Neural progenitor cell (in vitro differentiated cells): Measurements from ENCODE around the gene HCN1. TPM values are rescaled to one million over a fixed set of nuclear protein-coding genes. Genes with fewer than 3 reads are reported as not detected.

Source experiments
- DNase-seq: peaks from one replicate; pipeline ENCODE4 v3.0.0-alpha.2; 2016; ENCODE audit warnings: low spot score
- H2AFZ ChIP-seq: fragments of 200-600 bp; sonication (generic); replicated peaks from 2 replicates; pipeline ENCODE4 v1.6.1; 2016; ENCODE audit warnings: antibody characterized with exemption
- H3F3A ChIP-seq: fragments of 200-600 bp; sonication (generic); 2 replicates; pipeline ENCODE4 v1.6.1; 2016; ENCODE audit warnings: antibody characterized with exemption, low read depth
- H3K27ac ChIP-seq: fragments of 200-600 bp; sonication (generic); 2 replicates; pipeline ENCODE4 v1.5.1; 2016; ENCODE audit warnings: mild to moderate bottlenecking
- H3K27me3 ChIP-seq: fragments of 200-600 bp; sonication (generic); 2 replicates; pipeline ENCODE4 v1.6.1; 2016; ENCODE audit warnings: mild to moderate bottlenecking, moderate library complexity
- H3K36me3 ChIP-seq: fragments of 200-600 bp; sonication (generic); 2 replicates; pipeline ENCODE4 v1.5.1; 2016
- H3K4me1 ChIP-seq: fragments of 200-600 bp; sonication (generic); 2 replicates; pipeline ENCODE4 v1.6.1; 2016; ENCODE audit warnings: mixed run types
- H3K4me2 ChIP-seq: fragments of 200-600 bp; sonication (generic); 2 replicates; pipeline ENCODE4 v1.6.1; 2016
- H3K4me3 ChIP-seq: fragments of 200-600 bp; sonication (generic); 2 replicates; pipeline ENCODE4 v1.5.1; 2016
- H3K79me2 ChIP-seq: fragments of 200-600 bp; sonication (generic); 2 replicates; pipeline ENCODE4 v1.6.1; 2016; ENCODE audit warnings: low read depth
- H3K9ac ChIP-seq: fragments of 200-600 bp; sonication (generic); 2 replicates; pipeline ENCODE4 v1.6.1; 2016
- H3K9me3 ChIP-seq: fragments of 200-600 bp; sonication (generic); 2 replicates; pipeline ENCODE4 v1.5.1; 2016; ENCODE audit warnings: low read depth
- H4K20me1 ChIP-seq: fragments of 200-600 bp; sonication (generic); 2 replicates; pipeline ENCODE4 v1.6.1; 2016; ENCODE audit warnings: low read depth
- H3K27ac Mint-ChIP-seq: 3 replicates; pipeline ENCODE4 v1.8.0; 2021; ENCODE audit warnings: mixed read lengths
- H3K27me3 Mint-ChIP-seq: 2 replicates; pipeline ENCODE4 v1.8.0; 2022; ENCODE audit warnings: low read depth, mild to moderate bottlenecking, inconsistent platforms, moderate library complexity, mixed read lengths; ENCODE audit not compliant: insufficient read depth
- H3K36me3 Mint-ChIP-seq: 3 replicates; pipeline ENCODE4 v1.8.0; 2021; ENCODE audit warnings: mixed read lengths
- H3K4me1 Mint-ChIP-seq: 3 replicates; pipeline ENCODE4 v1.8.0; 2021; ENCODE audit warnings: mixed read lengths
- H3K4me3 Mint-ChIP-seq: 3 replicates; pipeline ENCODE4 v1.8.0; 2021; ENCODE audit warnings: mild to moderate bottlenecking, moderate library complexity, mixed read lengths
- H3K9me3 Mint-ChIP-seq: 3 replicates; pipeline ENCODE4 v1.8.0; 2020; ENCODE audit warnings: mixed read lengths
- EZH2 ChIP-seq: fragments of 200-600 bp; sonication (generic); IDR thresholded peaks from 2 replicates; pipeline ENCODE4 v1.6.1; 2017; ENCODE audit warnings: antibody characterized with exemption, mild to moderate bottlenecking, moderate library complexity
- EZH2phosphoT487 ChIP-seq: fragments of 200-600 bp; sonication (generic); IDR thresholded peaks from 2 replicates; pipeline ENCODE4 v1.6.1; 2017; ENCODE audit warnings: antibody characterized with exemption
- total RNA-seq: library from RNA; depleted of rRNA; stranded (reverse); fragments of >200 nt; gene quantifications from 2 replicates; pipeline ENCODE4 v1.2.3, GENCODE V29; 2015; ENCODE audit warnings: low replicate concordance
- TF ChIP-seq, protein P1 (sequence below): fragments of 200-600 bp; sonication (generic); IDR thresholded peaks from 2 replicates; pipeline ENCODE4 v1.5.1; 2017; ENCODE audit warnings: antibody characterized with exemption, mild to moderate bottlenecking

Gene HCN1
- total RNA-seq, 1 donor from 2014 or later: not detected

DNA sequence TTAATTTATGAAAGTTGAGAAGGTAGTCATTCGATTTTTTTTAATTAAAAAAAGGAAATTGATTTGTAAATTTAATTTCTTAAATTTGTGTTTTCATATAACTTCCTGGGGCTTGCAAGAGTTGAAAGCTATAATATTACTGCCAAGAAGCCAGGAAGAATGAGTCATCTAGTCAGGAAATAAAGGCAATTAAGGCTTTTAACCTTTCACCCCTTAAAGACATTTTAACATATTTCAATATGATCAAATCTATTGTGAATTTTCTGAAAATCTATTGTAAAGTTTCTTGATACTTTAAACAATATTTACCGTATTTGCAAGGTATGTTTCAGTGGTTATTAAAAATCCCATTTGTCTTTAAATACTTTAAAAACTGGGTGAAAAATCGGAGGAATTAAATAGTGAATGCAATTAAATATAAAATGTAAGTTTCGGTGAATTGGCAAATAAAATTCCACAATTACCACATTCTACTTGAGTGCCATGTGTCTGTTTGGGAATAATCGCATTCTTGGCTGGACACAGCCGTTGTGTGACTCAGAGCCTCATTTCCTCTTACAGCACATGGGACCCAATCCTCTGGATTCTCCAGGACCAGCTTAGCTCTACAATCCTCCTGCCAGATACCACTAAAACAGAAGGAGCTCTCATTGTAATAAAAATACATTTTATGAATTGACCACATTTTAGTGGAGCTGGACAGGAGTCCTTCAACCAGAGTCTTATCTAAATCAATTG is 310.7 kb downstream of the HCN1 start:
- no peaks in the 10 kb centered on the region for H3K79me2 ChIP-seq
- no peaks in the 10 kb centered on the region for H3K4me1 ChIP-seq
- H3K9me3 Mint-ChIP-seq: no peaks in the 10 kb centered on the region
- H3F3A ChIP-seq: no peaks in the 10 kb centered on the region
- H3K9ac ChIP-seq: no peak overlapping the region
- H3K9me3 ChIP-seq: no peaks in the 10 kb centered on the region
- DNase-seq: no peak
- TF ChIP-seq EZH2: no peak
- TF ChIP-seq, protein P1, sequence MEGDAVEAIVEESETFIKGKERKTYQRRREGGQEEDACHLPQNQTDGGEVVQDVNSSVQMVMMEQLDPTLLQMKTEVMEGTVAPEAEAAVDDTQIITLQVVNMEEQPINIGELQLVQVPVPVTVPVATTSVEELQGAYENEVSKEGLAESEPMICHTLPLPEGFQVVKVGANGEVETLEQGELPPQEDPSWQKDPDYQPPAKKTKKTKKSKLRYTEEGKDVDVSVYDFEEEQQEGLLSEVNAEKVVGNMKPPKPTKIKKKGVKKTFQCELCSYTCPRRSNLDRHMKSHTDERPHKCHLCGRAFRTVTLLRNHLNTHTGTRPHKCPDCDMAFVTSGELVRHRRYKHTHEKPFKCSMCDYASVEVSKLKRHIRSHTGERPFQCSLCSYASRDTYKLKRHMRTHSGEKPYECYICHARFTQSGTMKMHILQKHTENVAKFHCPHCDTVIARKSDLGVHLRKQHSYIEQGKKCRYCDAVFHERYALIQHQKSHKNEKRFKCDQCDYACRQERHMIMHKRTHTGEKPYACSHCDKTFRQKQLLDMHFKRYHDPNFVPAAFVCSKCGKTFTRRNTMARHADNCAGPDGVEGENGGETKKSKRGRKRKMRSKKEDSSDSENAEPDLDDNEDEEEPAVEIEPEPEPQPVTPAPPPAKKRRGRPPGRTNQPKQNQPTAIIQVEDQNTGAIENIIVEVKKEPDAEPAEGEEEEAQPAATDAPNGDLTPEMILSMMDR: no peak
- TF ChIP-seq EZH2phosphoT487: no peak
- H3K4me3 ChIP-seq: no peak overlapping the region
- no peak overlapping the region for H3K27ac Mint-ChIP-seq
- H3K4me1 Mint-ChIP-seq: peaks cover 3% of the 10 kb centered on the region
- H3K36me3 Mint-ChIP-seq: no peaks in the 10 kb centered on the region
- no peak overlapping the region for H2AFZ ChIP-seq
- peaks cover 2% of the 10 kb centered on the region for H3K27me3 Mint-ChIP-seq
- no peak overlapping the region for H3K4me2 ChIP-seq
- H3K4me3 Mint-ChIP-seq: no peak overlapping the region
- no peaks in the 10 kb centered on the region for H3K27me3 ChIP-seq
- no peaks in the 10 kb centered on the region for H4K20me1 ChIP-seq
- no peak overlapping the region for H3K27ac ChIP-seq
- no peaks in the 10 kb centered on the region for H3K36me3 ChIP-seq

DNA sequence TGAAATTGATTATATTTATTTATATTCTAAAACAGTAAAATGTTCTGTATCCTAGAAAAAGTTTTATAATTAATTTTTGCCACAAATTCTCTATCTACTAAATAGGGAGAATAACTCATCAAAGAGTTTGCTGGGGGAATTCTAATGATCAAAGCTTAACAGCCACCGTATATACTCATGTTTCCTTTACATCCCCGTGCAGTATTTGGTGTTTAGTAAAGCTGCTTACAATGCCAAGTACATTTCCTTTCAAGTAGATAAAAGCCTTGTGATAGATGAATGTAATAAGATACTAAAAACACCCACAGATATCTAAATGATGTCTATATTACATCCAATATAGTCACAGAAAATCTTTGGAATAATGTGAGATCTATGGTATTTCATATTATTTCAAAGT is 312.2 kb downstream of the HCN1 start:
- Histone ChIP-seq H3K9ac (no peak overlapping the region), H4K20me1 (no peaks in the 10 kb centered on the region), H3K79me2 (no peaks in the 10 kb centered on the region), H3K36me3 (no peaks in the 10 kb centered on the region), H3F3A (no peaks in the 10 kb centered on the region), H3K27me3 (no peaks in the 10 kb centered on the region), H3K4me1 (no peaks in the 10 kb centered on the region), H3K9me3 (no peaks in the 10 kb centered on the region), H3K4me2 (no peak overlapping the region), H2AFZ (no peak overlapping the region), H3K27ac (no peak overlapping the region), H3K4me3 (no peak overlapping the region)
- no peak overlapping the region for H3K27ac Mint-ChIP-seq
- H3K9me3 Mint-ChIP-seq: no peaks in the 10 kb centered on the region
- no peaks in the 10 kb centered on the region for H3K36me3 Mint-ChIP-seq
- TF ChIP-seq EZH2 (no peak), EZH2phosphoT487 (no peak)
- H3K4me3 Mint-ChIP-seq: no peak overlapping the region
- H3K27me3 Mint-ChIP-seq: peaks cover 2% of the 10 kb centered on the region
- no peak for DNase-seq
- H3K4me1 Mint-ChIP-seq: peaks cover 3% of the 10 kb centered on the region

DNA sequence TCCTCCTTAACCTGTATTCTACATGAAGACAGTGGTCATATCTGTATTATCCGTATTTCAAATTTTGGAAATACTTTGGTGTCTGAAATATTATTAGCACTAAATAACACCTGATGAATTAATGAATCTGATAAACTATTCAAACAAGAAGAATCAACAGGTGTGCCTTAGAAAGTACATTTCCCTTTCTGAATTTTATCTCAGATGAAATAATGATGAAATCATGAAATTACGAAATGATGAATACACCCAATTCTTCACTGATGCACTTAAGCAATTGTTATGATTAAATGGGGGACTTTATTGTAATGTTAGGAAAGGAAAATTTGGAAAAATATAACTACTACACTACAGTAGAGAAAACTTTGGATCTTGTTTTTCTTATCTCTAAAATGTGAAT is 313.6 kb downstream of the HCN1 start:
- Histone ChIP-seq H2AFZ (no peak overlapping the region), H3F3A (no peaks in the 10 kb centered on the region), H3K9ac (no peak overlapping the region), H4K20me1 (no peaks in the 10 kb centered on the region), H3K79me2 (no peaks in the 10 kb centered on the region), H3K4me2 (no peak overlapping the region), H3K4me3 (no peak overlapping the region), H3K9me3 (no peaks in the 10 kb centered on the region), H3K36me3 (no peaks in the 10 kb centered on the region), H3K27ac (no peak overlapping the region), H3K4me1 (no peaks in the 10 kb centered on the region), H3K27me3 (no peaks in the 10 kb centered on the region)
- TF ChIP-seq EZH2phosphoT487: no peak
- TF ChIP-seq, protein P1: no peak
- TF ChIP-seq EZH2: no peak
- DNase-seq: no peak
- no peaks in the 10 kb centered on the region for H3K9me3 Mint-ChIP-seq
- peaks cover 3% of the 10 kb centered on the region for H3K4me1 Mint-ChIP-seq
- no peaks in the 10 kb centered on the region for H3K36me3 Mint-ChIP-seq
- H3K4me3 Mint-ChIP-seq: no peak overlapping the region
- H3K27me3 Mint-ChIP-seq: peaks cover 2% of the 10 kb centered on the region
- H3K27ac Mint-ChIP-seq: no peak overlapping the region

DNA sequence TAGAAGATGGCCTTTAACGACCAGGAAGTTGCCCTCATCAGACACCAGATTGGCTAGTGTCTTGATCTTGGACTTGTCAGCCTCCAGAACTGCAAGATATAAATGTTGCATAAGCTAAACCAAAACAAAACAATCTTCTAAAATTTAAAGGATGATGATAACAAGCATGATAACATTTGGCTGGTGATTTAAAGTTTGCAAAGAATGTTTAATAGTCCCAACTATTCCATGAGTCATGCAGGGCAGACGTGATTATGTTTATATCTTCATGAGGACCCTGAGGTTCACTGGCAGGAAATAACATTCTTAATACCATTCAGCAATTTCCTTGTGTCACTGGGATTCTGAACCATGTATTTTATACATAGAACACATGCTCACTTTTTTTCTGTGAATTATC is 319.8 kb downstream of the HCN1 start:
- Histone ChIP-seq H3K4me1 (no peaks in the 10 kb centered on the region), H3K27me3 (no peaks in the 10 kb centered on the region), H3K4me3 (no peak overlapping the region), H4K20me1 (no peaks in the 10 kb centered on the region), H3K4me2 (no peak overlapping the region), H3K36me3 (no peaks in the 10 kb centered on the region), H3F3A (peaks cover 29% of the 10 kb centered on the region), H3K27ac (no peak overlapping the region), H3K9me3 (no peaks in the 10 kb centered on the region), H2AFZ (no peak overlapping the region), H3K9ac (no peak overlapping the region), H3K79me2 (no peaks in the 10 kb centered on the region)
- TF ChIP-seq EZH2: no peak
- TF ChIP-seq EZH2phosphoT487: no peak
- TF ChIP-seq, protein P1: no peak
- H3K9me3 Mint-ChIP-seq: no peaks in the 10 kb centered on the region
- no peak overlapping the region for H3K27ac Mint-ChIP-seq
- no peaks in the 10 kb centered on the region for H3K4me1 Mint-ChIP-seq
- DNase-seq: no peak
- peaks cover under 1% of the 10 kb centered on the region for H3K27me3 Mint-ChIP-seq
- no peak overlapping the region for H3K4me3 Mint-ChIP-seq
- no peaks in the 10 kb centered on the region for H3K36me3 Mint-ChIP-seq
